Measurements from ENCODE around the gene SLC26A11.

DNA sequence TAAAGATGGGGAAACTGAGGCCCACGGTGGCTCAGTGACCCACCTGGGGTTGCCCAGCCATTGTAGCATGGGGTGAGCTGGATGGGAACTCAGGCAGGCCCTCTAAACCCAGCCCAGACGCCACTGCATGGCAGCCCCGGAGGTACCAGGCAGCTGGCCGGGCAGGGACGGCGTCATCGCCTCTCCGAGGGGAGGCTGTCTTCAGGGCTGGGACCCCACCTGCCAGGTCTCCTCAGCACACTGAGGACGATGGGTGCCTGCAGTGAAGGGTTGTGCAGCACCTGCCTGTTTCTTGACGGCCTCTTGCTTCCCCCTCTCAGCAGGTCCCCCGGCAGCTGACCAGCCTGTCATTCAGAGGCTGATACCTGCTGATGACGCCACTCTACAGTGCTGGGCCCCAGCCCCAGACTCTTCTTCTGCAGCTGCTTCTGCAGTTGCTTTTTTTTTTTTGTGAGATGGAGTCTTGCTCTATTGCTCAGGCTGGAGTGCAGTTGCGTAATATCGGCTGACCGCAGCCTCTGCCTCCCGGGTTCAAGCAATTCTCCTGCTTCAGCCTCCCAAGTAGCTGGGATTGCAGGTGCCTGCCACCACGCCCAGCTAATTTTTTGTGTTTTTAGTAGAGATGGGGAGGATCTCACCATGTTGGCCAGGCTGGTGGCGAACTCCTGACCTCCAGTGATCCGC is 65.2 kb downstream of the SLC26A11 start:
- TF ChIP-seq, protein P1, sequence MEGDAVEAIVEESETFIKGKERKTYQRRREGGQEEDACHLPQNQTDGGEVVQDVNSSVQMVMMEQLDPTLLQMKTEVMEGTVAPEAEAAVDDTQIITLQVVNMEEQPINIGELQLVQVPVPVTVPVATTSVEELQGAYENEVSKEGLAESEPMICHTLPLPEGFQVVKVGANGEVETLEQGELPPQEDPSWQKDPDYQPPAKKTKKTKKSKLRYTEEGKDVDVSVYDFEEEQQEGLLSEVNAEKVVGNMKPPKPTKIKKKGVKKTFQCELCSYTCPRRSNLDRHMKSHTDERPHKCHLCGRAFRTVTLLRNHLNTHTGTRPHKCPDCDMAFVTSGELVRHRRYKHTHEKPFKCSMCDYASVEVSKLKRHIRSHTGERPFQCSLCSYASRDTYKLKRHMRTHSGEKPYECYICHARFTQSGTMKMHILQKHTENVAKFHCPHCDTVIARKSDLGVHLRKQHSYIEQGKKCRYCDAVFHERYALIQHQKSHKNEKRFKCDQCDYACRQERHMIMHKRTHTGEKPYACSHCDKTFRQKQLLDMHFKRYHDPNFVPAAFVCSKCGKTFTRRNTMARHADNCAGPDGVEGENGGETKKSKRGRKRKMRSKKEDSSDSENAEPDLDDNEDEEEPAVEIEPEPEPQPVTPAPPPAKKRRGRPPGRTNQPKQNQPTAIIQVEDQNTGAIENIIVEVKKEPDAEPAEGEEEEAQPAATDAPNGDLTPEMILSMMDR (optimal IDR thresholded peaks at IDR 0.05 in 1 of 3, IDR thresholded peaks at IDR 0.05 in 1 of 3, conservative IDR thresholded peaks at IDR 0.05 in 1 of 3; ENCODE audit: extremely low read depth in 1 of 3, insufficient read depth in 2 of 3, low read length in 3 of 3): no peak
- TF ChIP-seq EZH2 (IDR thresholded peaks at IDR 0.05; ENCODE audit: low read length): no peak
